GM18520 (cell line): Measurements from ENCODE around the gene CUEDC2.
A peak's percentile ranks its signal among the peaks of the same experiment; 100 is the strongest.

Experiments
- ATAC-seq: cut with Tn5 transposase; IDR thresholded peaks from one replicate; pipeline ENCODE4 v1.9.1; 2021; ENCODE audit not compliant: unreplicated experiment

Gene CUEDC2

GRCh38 chr10:102432162-102432950, at the start of gene CUEDC2:
Gene CUEDC2 (minus strand): TSS chr10:102432574. CDS start chr10:102425188, 7,386 bp downstream.
- peak; percentile 89 for ATAC-seq

- ATAC-seq, result no peak
These were observed 48.0 kb upstream of the CUEDC2 start for GRCh38 chr10:102480396-102480795.

GRCh38 chr10:102479651-102480050, 47.3 kb upstream of the CUEDC2 start:
- no peak for ATAC-seq

GRCh38 chr10:102476466-102477141, 44.2 kb upstream of the CUEDC2 start:
- ATAC-seq, result no peak

- ATAC-seq, result no peak
These were observed 43.2 kb upstream of the CUEDC2 start for GRCh38 chr10:102475451-102476040.

GRCh38 chr10:102473445-102474331, 41.3 kb upstream of the CUEDC2 start:
- no peak for ATAC-seq

- ATAC-seq, result no peak
These were observed 38.5 kb upstream of the CUEDC2 start for GRCh38 chr10:102470579-102471546.

- no peak for ATAC-seq
These were observed 36.3 kb upstream of the CUEDC2 start for GRCh38 chr10:102468683-102469082.

GRCh38 chr10:102467971-102468438, 35.6 kb upstream of the CUEDC2 start:
- no peak for ATAC-seq

GRCh38 chr10:102467318-102467717, 34.9 kb upstream of the CUEDC2 start:
- no peak for ATAC-seq

- ATAC-seq, result no peak
These were observed 33.1 kb upstream of the CUEDC2 start for GRCh38 chr10:102465466-102465865.

- no peak for ATAC-seq
These were observed 31.6 kb upstream of the CUEDC2 start for GRCh38 chr10:102463983-102464382.

GRCh38 chr10:102462512-102463054, 30.2 kb upstream of the CUEDC2 start:
- no peak for ATAC-seq

GRCh38 chr10:102461187-102462054, 29.0 kb upstream of the CUEDC2 start:
- peak; percentile 90 for ATAC-seq

- peak; percentile 5 for ATAC-seq
These were observed 28.4 kb upstream of the CUEDC2 start for GRCh38 chr10:102460836-102461186.

GRCh38 chr10:102458656-102459055, 26.3 kb upstream of the CUEDC2 start:
- ATAC-seq, result no peak

GRCh38 chr10:102457591-102458150, 25.3 kb upstream of the CUEDC2 start:
- no peak for ATAC-seq

- ATAC-seq, result no peak
These were observed 23.6 kb upstream of the CUEDC2 start for GRCh38 chr10:102455893-102456471.
